NCI-H2171 treated with DMSO at 0.1 percent for 48 hours (cell line): ENCODE data around the gene SLC39A6.
"Not testable (repeated sequence)": the region's sequence is repeated elsewhere in the genome, so short reads cannot be mapped to it uniquely, and the experiment has no call there.

Experiments used
- DNase-seq: peaks from one replicate; lab custom pipeline; 2025; lab: John Stamatoyannopoulos, UW

SLC39A6 gene

GRCh38 chr18:36132756-36133155 lies 3.6 kb upstream of the SLC39A6 start:
- DNase-seq, result no peak

GRCh38 chr18:36131692-36132483 lies 2.7 kb upstream of the SLC39A6 start:
- DNase-seq, result no peak

DNA sequence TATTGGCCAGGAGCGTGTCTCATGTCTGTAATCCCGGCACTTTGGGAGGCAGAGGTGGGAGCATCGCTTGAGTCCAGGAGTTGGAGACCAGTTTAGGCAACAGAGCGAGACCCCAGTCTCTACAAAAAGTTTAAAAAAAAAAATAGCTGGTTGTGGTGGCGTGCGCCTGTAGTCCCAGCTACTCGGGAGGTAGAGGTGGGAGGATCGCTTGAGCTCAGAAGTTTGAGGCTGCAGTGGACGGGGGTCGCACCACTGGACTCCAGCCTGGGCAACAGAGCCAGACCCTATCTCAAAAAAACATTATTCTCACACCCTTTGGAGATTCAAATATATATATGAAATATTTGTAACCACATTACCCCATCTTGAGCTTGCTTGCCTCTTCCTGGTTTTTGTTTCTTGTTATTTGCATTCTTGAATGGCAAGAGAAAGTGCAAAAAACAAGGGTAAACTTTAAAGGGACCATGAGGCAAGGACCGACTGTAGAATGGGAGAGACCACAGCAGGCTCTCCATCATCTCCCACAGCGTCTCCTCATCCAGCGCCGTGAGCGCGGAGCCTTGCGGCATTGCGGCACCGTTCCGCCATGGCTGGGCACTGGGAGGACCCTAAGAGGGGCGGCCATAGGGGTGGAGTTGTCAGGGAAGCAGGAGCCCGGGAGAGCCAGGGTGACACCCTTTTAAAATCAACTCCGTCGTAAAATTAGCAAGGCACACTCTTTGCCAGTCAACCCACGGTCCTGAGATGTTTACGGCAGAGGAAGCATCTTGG lies 1.9 kb upstream of the SLC39A6 start:
- DNase-seq, result no peak

GRCh38 chr18:36130039-36130831 lies 1.1 kb upstream of the SLC39A6 start:
- peak; percentile 20 for DNase-seq

- DNase-seq, result no peak
These were observed 237 bp downstream of the SLC39A6 start for GRCh38 chr18:36128907-36129299.

GRCh38 chr18:36128530-36128870 lies 640 bp downstream of the SLC39A6 start:
- peak; percentile 31 for DNase-seq

DNA sequence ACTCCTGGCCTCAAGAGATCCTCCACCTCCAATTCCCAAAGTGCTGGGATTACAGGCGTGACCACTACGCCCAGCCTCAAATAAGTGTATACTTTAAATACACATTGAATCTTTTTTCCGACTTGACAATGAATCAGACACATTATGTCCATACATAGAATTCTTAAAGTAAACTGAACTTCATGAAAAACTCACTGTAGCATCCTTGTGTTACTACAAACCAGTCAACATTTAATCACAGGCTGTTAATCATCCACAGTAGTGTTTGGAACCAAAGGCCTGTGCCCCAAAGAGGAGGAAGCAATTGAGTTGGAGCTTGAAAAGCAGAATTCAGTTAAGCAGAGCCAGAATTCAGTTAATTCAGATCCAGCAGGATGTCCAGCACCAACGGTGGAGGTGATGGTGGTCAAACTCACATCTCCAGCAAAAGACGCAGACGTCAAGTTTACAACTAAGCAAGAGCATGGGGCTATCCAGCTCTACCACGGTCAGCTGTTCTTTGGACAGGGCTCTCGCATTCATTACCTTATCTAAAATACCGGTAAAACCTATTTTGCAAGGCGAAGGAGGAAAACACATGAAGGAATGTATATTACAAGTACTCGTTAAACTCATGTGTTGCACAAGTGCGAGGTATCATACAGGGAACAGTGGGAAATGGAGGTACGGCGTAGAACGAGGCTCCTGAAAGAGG lies 1.2 kb downstream of the SLC39A6 start:
- DNase-seq, result no peak

GRCh38 chr18:36126668-36127067 lies 2.5 kb downstream of the SLC39A6 start:
- no peak for DNase-seq

- DNase-seq, result no peak
These were observed 4.3 kb downstream of the SLC39A6 start for GRCh38 chr18:36124841-36125240.

DNA sequence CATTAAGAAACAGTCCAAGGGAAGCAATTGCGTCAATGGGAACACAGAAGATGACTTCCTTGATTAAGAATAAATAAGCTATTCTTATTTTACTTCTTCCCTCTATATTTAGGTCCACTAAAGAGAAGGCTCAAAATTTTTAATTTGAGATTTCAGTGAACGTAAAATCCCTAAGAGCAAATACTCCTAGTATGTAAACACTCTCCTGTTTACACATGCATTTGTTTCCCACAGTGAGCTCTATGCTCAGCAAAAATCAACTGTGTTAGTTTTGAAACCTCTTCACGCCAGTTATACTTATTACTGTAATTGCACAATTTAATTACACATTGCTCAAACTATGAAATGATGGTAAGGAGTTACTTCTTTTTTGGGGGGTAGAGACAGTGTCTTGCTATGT lies 8.8 kb downstream of the SLC39A6 start:
- no peak for DNase-seq

DNA sequence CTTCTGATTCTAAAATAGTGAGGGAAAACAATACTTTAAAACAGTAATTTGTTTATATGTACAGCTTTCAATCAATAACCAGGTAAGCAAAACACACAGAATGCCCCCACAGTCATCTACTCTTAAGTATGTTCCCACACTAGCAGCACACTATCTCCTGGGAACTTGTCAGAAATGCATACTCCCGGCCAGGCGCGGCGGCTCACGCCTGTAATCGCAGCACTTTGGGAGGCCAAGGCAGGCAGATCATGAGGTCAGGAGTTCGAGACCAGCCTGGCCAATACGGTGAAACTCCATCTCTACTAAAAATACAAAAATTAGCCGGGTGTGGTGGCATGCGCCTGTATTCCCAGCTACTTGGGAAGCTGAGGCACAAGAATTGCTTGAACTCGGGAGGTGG lies 12.4 kb downstream of the SLC39A6 start:
- not testable (repeated sequence) for DNase-seq

DNA sequence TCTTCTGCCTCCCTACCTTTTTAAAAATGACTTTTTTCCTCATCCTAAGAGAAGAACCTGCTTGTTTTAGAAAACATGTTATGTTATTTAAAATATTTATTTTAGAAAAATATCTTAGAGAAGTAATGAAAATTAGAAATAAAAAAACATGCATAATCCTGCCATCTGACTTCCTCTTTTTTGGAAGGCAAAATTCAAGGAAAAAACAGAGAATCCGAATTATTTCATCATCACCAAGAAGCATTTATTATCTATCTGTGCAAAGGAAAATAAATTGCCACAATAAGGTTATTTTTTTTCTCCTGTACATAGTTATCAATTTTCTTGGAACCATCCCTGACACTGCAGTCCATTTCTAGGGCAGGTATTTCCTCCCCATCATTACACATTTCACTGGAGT lies 14.4 kb downstream of the SLC39A6 start:
- DNase-seq, result no peak

- DNase-seq, result no peak
These were observed 14.9 kb downstream of the SLC39A6 start for GRCh38 chr18:36114251-36114650.

GRCh38 chr18:36112302-36112701 lies 16.8 kb downstream of the SLC39A6 start:
- no peak for DNase-seq

DNA sequence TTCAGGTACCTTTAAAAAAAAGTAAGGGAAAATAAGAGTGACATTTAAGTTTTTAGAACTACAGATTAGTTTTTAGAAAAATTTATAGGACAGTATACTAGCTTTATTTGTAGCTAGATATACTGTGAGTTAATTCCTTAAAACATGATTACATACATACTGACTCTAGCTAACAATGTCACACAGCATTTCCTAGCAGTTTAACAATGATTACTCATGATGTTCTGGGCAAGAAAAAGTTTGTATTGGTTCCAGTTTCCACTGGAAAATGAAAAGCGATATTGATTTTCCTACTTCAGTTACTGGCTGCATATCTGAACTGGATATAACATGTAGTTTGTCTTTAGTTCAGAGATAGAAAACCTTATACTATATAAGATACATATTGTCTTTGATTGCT lies 19.4 kb downstream of the SLC39A6 start:
- DNase-seq, result no peak

- DNase-seq, result no peak
These were observed 20.5 kb downstream of the SLC39A6 start for GRCh38 chr18:36108601-36109000.

DNA sequence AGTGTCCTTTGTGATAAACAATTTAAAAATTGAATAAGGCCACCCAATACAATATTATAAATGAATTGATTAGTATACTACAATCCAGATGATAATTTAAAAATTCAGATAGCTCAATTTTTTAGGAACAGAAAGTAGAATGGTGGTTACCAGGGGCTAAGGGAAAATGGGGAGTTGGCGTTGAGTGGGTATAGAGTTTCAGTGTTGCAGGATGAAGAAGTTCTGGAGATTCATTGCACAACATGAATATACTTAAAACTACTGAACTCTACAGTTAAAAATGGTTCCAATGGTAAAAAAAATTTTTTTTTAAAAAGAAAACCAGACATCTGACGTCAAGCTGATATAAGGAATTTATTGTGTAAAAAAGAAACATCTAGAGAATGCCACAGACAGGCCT lies 20.9 kb downstream of the SLC39A6 start:
- DNase-seq, result no peak

- no peak for DNase-seq
These were observed 21.7 kb downstream of the SLC39A6 start for GRCh38 chr18:36107477-36107876.

DNA sequence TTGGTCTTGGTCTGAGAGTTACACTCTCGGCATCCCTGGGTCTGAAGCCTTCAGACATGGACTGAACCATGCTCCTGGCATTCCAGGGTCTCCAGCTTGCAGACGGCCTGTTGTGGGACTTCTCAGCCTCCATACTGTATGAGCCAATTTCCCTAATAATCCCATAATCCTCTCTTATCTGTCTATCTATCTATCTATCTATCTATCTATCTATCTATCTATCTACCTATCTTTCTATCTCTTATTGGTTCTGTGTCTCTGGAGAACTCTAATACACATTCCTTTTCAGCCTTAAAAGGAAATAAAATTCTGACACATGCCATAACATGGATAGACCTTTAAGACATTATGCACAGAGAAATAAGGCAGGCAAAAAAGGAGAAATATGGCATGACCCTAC lies 24.4 kb downstream of the SLC39A6 start:
- no peak for DNase-seq

- no peak for DNase-seq
These were observed 27.2 kb downstream of the SLC39A6 start for GRCh38 chr18:36101943-36102342.

DNA sequence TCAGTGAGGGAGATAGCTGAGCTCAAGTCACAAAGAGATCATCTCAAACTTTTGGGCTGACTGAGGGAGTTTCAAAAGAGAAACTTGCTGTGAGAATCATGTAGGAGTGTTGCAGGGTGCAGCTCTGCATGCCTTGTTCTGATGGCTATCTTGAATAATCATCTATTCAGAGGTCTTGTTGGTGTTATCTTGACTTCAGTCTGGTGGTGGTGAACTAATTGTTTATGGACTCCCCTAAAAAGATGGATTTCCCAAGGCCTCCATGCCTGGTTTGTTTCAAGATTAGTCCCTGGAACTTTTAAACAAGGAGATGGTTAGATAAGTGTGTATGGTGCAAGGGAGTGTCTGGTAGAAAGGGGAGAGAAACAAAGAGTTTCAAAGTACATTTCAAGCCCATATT lies 29.8 kb downstream of the SLC39A6 start:
- no peak for DNase-seq

- DNase-seq, result no peak
These were observed 32.2 kb downstream of the SLC39A6 start for GRCh38 chr18:36096955-36097354.
